H1 (cell line): ENCODE data around the gene NFE2L2. TPM values are rescaled to one million over a fixed set of nuclear protein-coding genes. Genes with fewer than 3 reads are reported as not detected.

Experiments
- FOSL1 ChIP-seq: IDR thresholded peaks from 2 replicates; pipeline ENCODE4 v1.6.1; 2011; ENCODE audit warnings: mild to moderate bottlenecking, low read depth, low read length, moderate library complexity; ENCODE audit not compliant: insufficient read depth
- GTF2F1 ChIP-seq: IDR thresholded peaks from 2 replicates; pipeline ENCODE4 v1.6.1; 2012; ENCODE audit warnings: low read depth, low read length, improper control_type of control experiment, borderline replicate concordance
- SP1 ChIP-seq: IDR thresholded peaks from 2 replicates; pipeline ENCODE4 v1.6.1; 2011; ENCODE audit warnings: low read depth, low read length
- polyA plus RNA-seq, 7 experiments: library from polyadenylated mRNA; depleted of rRNA in 3 of 7; stranded (reverse) in 5 of 7; unstranded in 2 of 7; fragments of >200 nt in 5 of 7; fragments of 200-250 nt in 2 of 7; gene quantifications; 1 replicate in 5 of 7; 2 replicates in 1 of 7; 4 replicates in 1 of 7; pipeline versions ENCODE4 v1.2.1 to v1.2.3, GENCODE V29; 2011 to 2013; ENCODE audit warnings: missing spikeins in 2 of 7, mixed read lengths in 2 of 7
- total RNA-seq: library from RNA; stranded (reverse); fragmentation: NEBNext Ultra II Directional; extraction: Animal tissue kit (Norgen Biotek cat#: 25700); gene quantifications from 2 replicates; pipeline ENCODE4 v1.2.1, GENCODE V29; 2021

Gene NFE2L2
- total and polyA plus RNA-seq, 2 of the 8 experiments (the other 6 are each of a cell fraction or from before 2014, with no cell fraction given): 33.2 to 34.5 TPM

DNA sequence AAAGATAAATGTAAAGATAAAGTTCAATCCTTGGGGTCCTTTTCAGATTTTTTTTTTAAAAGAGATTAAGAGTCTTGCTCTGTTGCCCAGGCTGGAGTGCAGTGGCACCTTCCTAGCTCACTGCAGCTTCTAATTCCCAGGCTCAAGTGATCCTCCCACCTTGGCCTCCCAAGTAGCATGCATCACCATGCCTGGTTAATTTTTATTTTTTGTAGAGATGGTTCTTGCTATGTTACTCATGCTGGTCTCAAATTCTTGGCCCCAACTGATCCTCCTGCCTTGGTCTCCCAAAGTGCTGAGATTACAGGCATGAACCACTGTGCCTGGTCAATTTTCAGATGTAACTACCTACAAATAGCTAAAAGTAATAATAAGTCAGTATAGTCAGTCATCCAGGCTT lies 21.1 kb downstream of the NFE2L2 start (continued):
- TF ChIP-seq GTF2F1: no peak
- no peak for TF ChIP-seq SP1
- TF ChIP-seq FOSL1: no peak
- TF ChIP-seq, all 59 proteins: peak for 0
